ENCODE measurements around the gene CES1. TPM values are rescaled to one million over a fixed set of nuclear protein-coding genes. Genes with fewer than 3 reads are reported as not detected.

The CES1 gene
- total and polyA plus RNA-seq, 2 of the 8 experiments (the other 6 are each of a cell fraction or from before 2014, with no cell fraction given) = 0.91 to 1.2 TPM

- Histone ChIP-seq H3K79me2 (ENCODE audit: control insufficient read depth in 1 of 2, insufficient read depth in 2 of 2, low read length in 2 of 2) (no peaks in the 10 kb centered on the region), H3K79me1 (ENCODE audit: low read depth, low read length) (no peaks in the 10 kb centered on the region), H4K8ac (ENCODE audit: extremely low read depth, insufficient read depth, low read length) (no peak overlapping the region), H3K27me3 (replicated peaks in 1 of 4; ENCODE audit: control insufficient read depth in 3 of 4, extremely low read depth in 1 of 4, insufficient read depth in 3 of 4, low read length in 3 of 4) (no peaks in the 10 kb centered on the region), H3K18ac (ENCODE audit: extremely low read depth, low read length) (no peak overlapping the region), H2BK120ac (replicated peaks; ENCODE audit: low read depth, low read length) (no peak overlapping the region), H3K4me3 (ENCODE audit: extremely low read depth in 1 of 4, insufficient read depth in 2 of 4, low read depth in 3 of 4, low read length in 4 of 4) (no peak overlapping the region), H3K23me2 (ENCODE audit: low read depth, low read length) (no peaks in the 10 kb centered on the region), H2AK5ac (ENCODE audit: low read depth, low read length) (no peak overlapping the region), H3K14ac (ENCODE audit: insufficient read length) (no peak overlapping the region), H3K36me3 (ENCODE audit: control insufficient read depth in 2 of 4, insufficient read depth in 4 of 4, low read length in 3 of 4) (no peaks in the 10 kb centered on the region), H3K56ac (replicated peaks; ENCODE audit: insufficient read length, low read depth, low read length) (no peak overlapping the region), H4K5ac (ENCODE audit: insufficient read length, low read depth, low read length) (no peak overlapping the region), H3K9me3 (ENCODE audit: insufficient read depth in 2 of 2, low read depth in 1 of 2, low read length in 1 of 2) (no peaks in the 10 kb centered on the region), H3K4me2 (ENCODE audit: insufficient read depth in 1 of 2, low read depth in 2 of 2, low read length in 2 of 2) (no peak overlapping the region), H2BK15ac (ENCODE audit: low read length) (no peak overlapping the region), H2AFZ (ENCODE audit: low read length) (no peak overlapping the region), H3K9ac (replicated peaks in 1 of 4; ENCODE audit: extremely low read depth in 1 of 4, low read depth in 3 of 4, low read length in 3 of 4) (no peak overlapping the region), H4K20me1 (replicated peaks in 1 of 2; ENCODE audit: control insufficient read depth in 1 of 2, insufficient read depth in 2 of 2, low read length in 2 of 2) (no peaks in the 10 kb centered on the region), H3K4ac (replicated peaks; ENCODE audit: insufficient read length, low read depth, low read length) (no peak overlapping the region), H2BK12ac (ENCODE audit: low read depth, low read length) (no peak overlapping the region), H2BK20ac (ENCODE audit: low read length) (no peak overlapping the region), H3K23ac (ENCODE audit: insufficient read length) (no peak overlapping the region), H4K91ac (replicated peaks; ENCODE audit: insufficient read length, low read length) (no peak overlapping the region), H3K4me1 (replicated peaks in 1 of 4; ENCODE audit: control insufficient read depth in 3 of 4, insufficient read depth in 4 of 4, low read length in 3 of 4) (no peaks in the 10 kb centered on the region), H3K27ac (ENCODE audit: low read depth, low read length) (no peak overlapping the region), H2BK5ac (ENCODE audit: low read depth, low read length) (no peak overlapping the region)
- CTCF ChIA-PET (ENCODE audit: partially characterized antibody) = no interaction called here
- FAIRE-seq = no peak
- WGBS, 2 experiments (ENCODE audit: extremely low coverage in 1 of 2, insufficient coverage in 1 of 2, insufficient read length in 1 of 2, insufficient replicate concordance in 2 of 2, low coverage in 1 of 2, low lambda C conversion rate in 2 of 2, missing lambda C conversion rate in 1 of 2) = 91% methylated on average over 4 of the region's 7 CpGs; no CpG with 5 or more reads in 1 of the 2 experiments
- POLR2A ChIA-PET (ENCODE audit: partially characterized antibody) = no interaction called here
- DNase-seq (ENCODE audit: low read depth in 1 of 2, low spot score in 2 of 2) = no peak
- TF ChIP-seq CREB1 (IDR thresholded peaks at IDR 0.05) (no peak), TAF1 (IDR thresholded peaks at IDR 0.05; ENCODE audit: low read depth, low read length) (no peak), JUN (IDR thresholded peaks at IDR 0.05; ENCODE audit: low read depth, low read length) (no peak), ASH2L (IDR thresholded peaks at IDR 0.05; ENCODE audit: low read length) (no peak), SAP30 (IDR thresholded peaks at IDR 0.05; ENCODE audit: insufficient read depth, insufficient replicate concordance, low read length) (no peak), E2F6 (IDR thresholded peaks at IDR 0.05) (no peak), RNF2 (IDR thresholded peaks at IDR 0.05; ENCODE audit: borderline replicate concordance, low read depth, low read length, missing control alignments, poor library complexity, severe bottlenecking) (no peak), MAFK (IDR thresholded peaks at IDR 0.05; ENCODE audit: low read depth, low read length) (no peak), KDM5A (IDR thresholded peaks at IDR 0.05; ENCODE audit: low read length) (no peak), JUND (IDR thresholded peaks at IDR 0.05; ENCODE audit: low read length) (no peak), RFX5 (IDR thresholded peaks at IDR 0.05; ENCODE audit: borderline replicate concordance, low read depth, low read length) (no peak), FOSL1 (IDR thresholded peaks at IDR 0.05; ENCODE audit: insufficient read depth, low read depth, low read length) (no peak), SP2 (IDR thresholded peaks at IDR 0.05; ENCODE audit: low read length) (no peak), BRCA1 (IDR thresholded peaks at IDR 0.05; ENCODE audit: low read depth, low read length) (no peak)
Measured at GRCh38 chr16:55779402-55780094, 53.3 kb downstream of the CES1 start.

Data from H1 (cell line).